ENCODE measurements around the gene NELL2. TPM values are rescaled to one million over a fixed set of nuclear protein-coding genes. Genes with fewer than 3 reads are reported as not detected.

NELL2 gene
- total RNA-seq, 4 donors from 2014 or later = 2.6 to 32.3 (median 11.9) TPM

DNA sequence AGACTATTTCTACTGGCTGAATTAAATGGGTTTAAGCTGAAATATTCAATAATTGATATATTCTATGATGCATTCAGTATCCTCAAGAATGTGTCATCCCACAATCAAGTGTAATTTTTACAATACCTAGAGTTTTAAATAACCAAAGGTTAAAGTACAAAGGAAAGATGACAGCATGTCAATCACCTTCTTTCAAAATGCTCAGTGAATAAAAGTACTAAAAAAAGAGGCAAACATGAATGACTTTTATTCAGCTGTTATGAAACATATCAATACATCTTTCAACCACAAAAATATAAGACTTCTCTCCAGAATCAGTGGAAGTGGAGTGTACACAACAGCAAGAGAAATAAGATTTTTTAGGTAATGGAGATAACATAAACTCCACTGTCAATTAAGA is 72.0 kb downstream of the NELL2 start:
- no peak for DNase-seq (ENCODE audit: low spot score in 2 of 2)
- H3K4me3 ChIP-seq (ENCODE audit: low read depth, poor library complexity, severe bottlenecking) = no peak overlapping the region
- intact Hi-C loops (cut with DNase I; ENCODE audit: low total_unique reads) = no loop called here
- TF ChIP-seq, protein P1, sequence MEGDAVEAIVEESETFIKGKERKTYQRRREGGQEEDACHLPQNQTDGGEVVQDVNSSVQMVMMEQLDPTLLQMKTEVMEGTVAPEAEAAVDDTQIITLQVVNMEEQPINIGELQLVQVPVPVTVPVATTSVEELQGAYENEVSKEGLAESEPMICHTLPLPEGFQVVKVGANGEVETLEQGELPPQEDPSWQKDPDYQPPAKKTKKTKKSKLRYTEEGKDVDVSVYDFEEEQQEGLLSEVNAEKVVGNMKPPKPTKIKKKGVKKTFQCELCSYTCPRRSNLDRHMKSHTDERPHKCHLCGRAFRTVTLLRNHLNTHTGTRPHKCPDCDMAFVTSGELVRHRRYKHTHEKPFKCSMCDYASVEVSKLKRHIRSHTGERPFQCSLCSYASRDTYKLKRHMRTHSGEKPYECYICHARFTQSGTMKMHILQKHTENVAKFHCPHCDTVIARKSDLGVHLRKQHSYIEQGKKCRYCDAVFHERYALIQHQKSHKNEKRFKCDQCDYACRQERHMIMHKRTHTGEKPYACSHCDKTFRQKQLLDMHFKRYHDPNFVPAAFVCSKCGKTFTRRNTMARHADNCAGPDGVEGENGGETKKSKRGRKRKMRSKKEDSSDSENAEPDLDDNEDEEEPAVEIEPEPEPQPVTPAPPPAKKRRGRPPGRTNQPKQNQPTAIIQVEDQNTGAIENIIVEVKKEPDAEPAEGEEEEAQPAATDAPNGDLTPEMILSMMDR (IDR thresholded peaks at IDR 0.05) = no peak
- TF ChIP-seq POLR2A (IDR thresholded peaks at IDR 0.05) = no peak

- H3K4me3 ChIP-seq (ENCODE audit: low read depth, poor library complexity, severe bottlenecking) = no peak overlapping the region
- DNase-seq (ENCODE audit: low spot score in 2 of 2) = no peak
- intact Hi-C loops (cut with DNase I; ENCODE audit: low total_unique reads) = no loop called here
- no peak for TF ChIP-seq POLR2A (IDR thresholded peaks at IDR 0.05)
- TF ChIP-seq, protein P1 (IDR thresholded peaks at IDR 0.05) = no peak
Observed at GRCh38 chr12:44795970-44796369, 80.1 kb downstream of the NELL2 start.

DNA sequence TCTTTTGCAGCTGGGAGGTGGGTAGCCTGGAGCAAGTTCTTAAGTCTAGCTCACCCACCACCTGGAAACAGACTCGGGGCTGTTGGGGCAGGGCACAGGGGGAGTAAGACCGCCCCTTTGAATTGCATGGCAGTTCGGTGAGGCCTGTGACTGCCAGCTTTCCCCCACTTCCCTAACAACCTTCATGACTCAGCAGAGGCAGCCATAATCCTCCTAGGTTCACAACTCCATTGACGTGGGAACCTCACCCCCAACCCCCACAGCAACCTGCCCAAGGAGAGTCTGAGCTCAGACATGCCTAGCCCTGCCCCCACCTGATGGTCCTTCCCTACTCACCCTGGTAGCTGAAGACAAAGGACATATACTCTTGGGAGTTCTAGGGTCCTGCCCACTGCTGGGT is 87.4 kb downstream of the NELL2 start:
- intact Hi-C loops (cut with DNase I; ENCODE audit: low total_unique reads) = no loop called here
- TF ChIP-seq, protein P1 (IDR thresholded peaks at IDR 0.05) = no peak
- TF ChIP-seq POLR2A (IDR thresholded peaks at IDR 0.05) = no peak
- H3K4me3 ChIP-seq (ENCODE audit: low read depth, poor library complexity, severe bottlenecking) = no peak overlapping the region
- WGBS, 2 donors = 80 to 83% methylated on average over 3 to 4 of the region's 4 CpGs
- DNase-seq (ENCODE audit: low spot score in 2 of 2) = no peak

GRCh38 chr12:44780221-44780790 is 95.8 kb downstream of the NELL2 start:
- no peak for DNase-seq (ENCODE audit: low spot score in 2 of 2)
- WGBS, 2 donors = 95 to 97% methylated on average over 2 of the region's 2 CpGs
- no peak overlapping the region for H3K4me3 ChIP-seq (ENCODE audit: low read depth, poor library complexity, severe bottlenecking)
- intact Hi-C loops (cut with DNase I; ENCODE audit: low total_unique reads) = no loop called here
- TF ChIP-seq, protein P1 (IDR thresholded peaks at IDR 0.05) = no peak
- TF ChIP-seq POLR2A (IDR thresholded peaks at IDR 0.05) = no peak

DNA sequence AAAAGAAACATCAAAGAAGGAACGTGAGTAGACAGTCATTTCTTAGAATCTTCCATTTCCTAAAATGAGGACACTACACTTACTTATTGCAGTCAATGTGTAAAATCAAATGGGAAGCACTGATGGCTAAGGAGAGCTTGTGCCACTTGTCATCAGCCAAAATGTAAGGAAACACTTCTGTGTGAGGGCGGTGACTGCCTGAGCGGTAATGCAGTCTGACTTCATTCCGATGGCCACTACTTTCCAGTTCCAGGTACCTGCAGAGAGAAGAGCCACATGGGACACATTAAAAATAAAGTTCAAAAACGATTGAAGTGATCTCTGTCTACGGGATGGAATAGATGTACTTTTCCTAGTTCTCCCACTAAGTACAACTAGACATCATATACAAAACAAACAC is 96.3 kb downstream of the NELL2 start:
- DNase-seq (ENCODE audit: low spot score in 2 of 2) = no peak
- TF ChIP-seq POLR2A (IDR thresholded peaks at IDR 0.05) = no peak
- TF ChIP-seq, protein P1 (IDR thresholded peaks at IDR 0.05) = no peak
- WGBS, 2 donors = 74 to 83% methylated on average over 6 of the region's 6 CpGs
- intact Hi-C loops (cut with DNase I; ENCODE audit: low total_unique reads) = no loop called here
- H3K4me3 ChIP-seq (ENCODE audit: low read depth, poor library complexity, severe bottlenecking) = no peak overlapping the region

DNA sequence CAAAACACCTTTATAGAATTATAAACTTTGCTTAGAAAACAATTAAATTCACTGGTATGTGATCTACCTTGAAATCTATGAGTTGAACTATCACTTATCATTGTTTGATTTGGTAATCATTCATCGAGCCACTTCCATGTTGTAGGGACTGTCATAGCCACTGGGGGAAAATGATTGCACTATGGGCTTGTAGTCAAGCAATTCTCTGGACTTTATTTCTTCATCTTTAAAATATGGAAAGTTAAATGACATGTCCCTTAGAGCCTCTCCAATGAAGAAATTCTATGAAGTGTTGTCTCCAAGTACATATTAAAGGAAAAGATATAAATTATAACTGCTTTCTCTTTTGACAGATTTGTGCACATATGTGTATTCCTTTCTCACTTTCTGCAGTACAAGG is 97.3 kb downstream of the NELL2 start:
- no peak for DNase-seq (ENCODE audit: low spot score in 2 of 2)
- H3K4me3 ChIP-seq (ENCODE audit: low read depth, poor library complexity, severe bottlenecking) = no peak overlapping the region
- WGBS, 2 donors = 86 to 96% methylated on average over 1 of the region's 1 CpG
- intact Hi-C loops (cut with DNase I; ENCODE audit: low total_unique reads) = no loop called here
- TF ChIP-seq, protein P1 (IDR thresholded peaks at IDR 0.05) = no peak
- TF ChIP-seq POLR2A (IDR thresholded peaks at IDR 0.05) = no peak

Data from lower leg skin (tissue), 4 donors.